ENCODE measurements around the gene CACFD1. TPM values are rescaled to one million over a fixed set of nuclear protein-coding genes. Genes with fewer than 3 reads are reported as not detected.

CACFD1 gene
- total RNA-seq, 1 donor from 2014 or later = 15.0 TPM

DNA sequence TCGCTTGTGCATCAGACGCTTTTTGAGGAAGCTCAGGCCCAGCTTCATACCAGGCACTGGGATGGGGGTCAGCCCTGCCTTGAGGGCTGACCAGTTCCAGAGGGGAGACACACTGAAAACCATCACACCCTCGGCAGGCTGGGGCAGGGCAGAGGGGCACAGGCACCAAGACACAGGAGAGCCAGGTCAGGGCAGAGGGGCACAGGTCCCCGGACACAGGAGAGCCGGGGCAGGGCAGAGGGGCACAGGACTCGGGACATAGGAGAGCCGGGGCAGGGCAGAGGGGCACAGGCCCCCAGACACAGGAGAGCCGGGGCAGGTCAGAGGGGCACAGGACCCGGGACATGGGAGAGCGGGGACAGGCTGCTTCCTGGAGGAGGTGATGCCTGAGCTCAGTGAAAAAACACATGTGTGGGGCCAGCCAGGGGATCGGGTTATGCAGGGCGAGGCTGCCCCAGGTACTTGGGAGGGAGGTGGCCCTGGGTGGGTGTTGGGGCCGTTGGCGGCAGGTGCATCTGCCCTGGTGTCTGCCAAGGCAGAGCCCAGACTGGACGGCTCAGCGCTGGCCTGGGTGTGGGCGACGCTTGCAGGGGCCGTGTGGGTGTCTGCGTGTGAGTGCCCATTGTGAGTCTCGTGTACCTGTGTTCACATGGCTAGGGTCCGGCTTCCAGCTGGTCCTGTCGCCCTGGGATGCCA is 34.2 kb downstream of the CACFD1 start:
- DNase-seq = no peak
- Mint-ChIP-seq H3K4me1 (no peaks in the 10 kb centered on the region), H3K27me3 (peaks cover 7% of the 10 kb centered on the region), H3K27ac (no peak overlapping the region), H3K4me3 (no peak overlapping the region), H3K9me3 (no peaks in the 10 kb centered on the region), H3K36me3 (ENCODE audit: low read depth) (no peaks in the 10 kb centered on the region)
- TF ChIP-seq, protein P1, sequence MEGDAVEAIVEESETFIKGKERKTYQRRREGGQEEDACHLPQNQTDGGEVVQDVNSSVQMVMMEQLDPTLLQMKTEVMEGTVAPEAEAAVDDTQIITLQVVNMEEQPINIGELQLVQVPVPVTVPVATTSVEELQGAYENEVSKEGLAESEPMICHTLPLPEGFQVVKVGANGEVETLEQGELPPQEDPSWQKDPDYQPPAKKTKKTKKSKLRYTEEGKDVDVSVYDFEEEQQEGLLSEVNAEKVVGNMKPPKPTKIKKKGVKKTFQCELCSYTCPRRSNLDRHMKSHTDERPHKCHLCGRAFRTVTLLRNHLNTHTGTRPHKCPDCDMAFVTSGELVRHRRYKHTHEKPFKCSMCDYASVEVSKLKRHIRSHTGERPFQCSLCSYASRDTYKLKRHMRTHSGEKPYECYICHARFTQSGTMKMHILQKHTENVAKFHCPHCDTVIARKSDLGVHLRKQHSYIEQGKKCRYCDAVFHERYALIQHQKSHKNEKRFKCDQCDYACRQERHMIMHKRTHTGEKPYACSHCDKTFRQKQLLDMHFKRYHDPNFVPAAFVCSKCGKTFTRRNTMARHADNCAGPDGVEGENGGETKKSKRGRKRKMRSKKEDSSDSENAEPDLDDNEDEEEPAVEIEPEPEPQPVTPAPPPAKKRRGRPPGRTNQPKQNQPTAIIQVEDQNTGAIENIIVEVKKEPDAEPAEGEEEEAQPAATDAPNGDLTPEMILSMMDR (IDR thresholded peaks at IDR 0.05) = no peak
- no peak for ATAC-seq (ENCODE audit: low read depth)
- ChIA-PET CTCF (no interaction called here), POLR2A (no interaction called here)
- intact Hi-C loops (cut with micrococcal nuclease) = no loop called here

DNA sequence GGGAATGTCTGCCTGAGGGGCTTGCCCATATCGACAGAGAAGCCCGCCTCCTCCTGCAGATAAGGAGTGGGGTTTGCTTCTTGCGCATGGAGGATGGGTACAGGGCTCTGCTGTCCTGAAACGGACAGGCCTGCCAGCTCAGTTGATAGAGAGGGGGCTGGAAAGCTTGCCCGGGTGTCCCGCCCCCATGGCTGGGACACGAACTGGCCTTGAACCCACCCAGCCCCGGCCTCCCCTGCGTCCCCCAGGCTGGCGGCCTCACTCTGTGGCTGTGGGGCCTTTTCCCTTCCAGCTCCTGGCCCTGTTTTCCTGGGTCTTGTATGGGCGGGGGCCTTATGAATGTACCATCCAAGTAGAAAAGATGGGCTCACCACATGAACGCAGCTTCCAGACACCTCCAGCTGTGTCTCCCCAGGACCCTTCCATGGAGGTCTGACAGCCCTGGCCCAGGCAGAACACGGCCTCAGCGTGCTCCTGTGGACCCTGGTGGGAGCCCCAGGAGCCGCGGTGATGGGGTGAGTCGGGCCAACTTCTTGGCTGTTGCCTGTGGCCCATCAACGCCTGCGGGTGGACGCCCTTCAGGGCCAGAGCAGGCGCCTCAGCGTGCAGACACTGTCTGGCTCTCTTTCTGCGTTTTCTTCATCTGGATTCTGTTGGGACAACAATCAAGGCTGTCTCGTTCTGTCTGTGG is 35.0 kb downstream of the CACFD1 start:
- ChIA-PET CTCF (no interaction called here), POLR2A (no interaction called here)
- no peak overlapping the region for H3K4me3 Mint-ChIP-seq
- DNase-seq (no peak), ATAC-seq (ENCODE audit: low read depth) (no peak)
- no peaks in the 10 kb centered on the region for H3K4me1 Mint-ChIP-seq
- intact Hi-C loops (cut with micrococcal nuclease) = no loop called here
- H3K27ac Mint-ChIP-seq = no peak overlapping the region
- TF ChIP-seq, protein P1 (IDR thresholded peaks at IDR 0.05) = no peak
- H3K9me3 Mint-ChIP-seq = no peaks in the 10 kb centered on the region
- H3K36me3 Mint-ChIP-seq (ENCODE audit: low read depth) = no peaks in the 10 kb centered on the region
- peaks cover 7% of the 10 kb centered on the region for H3K27me3 Mint-ChIP-seq

DNA sequence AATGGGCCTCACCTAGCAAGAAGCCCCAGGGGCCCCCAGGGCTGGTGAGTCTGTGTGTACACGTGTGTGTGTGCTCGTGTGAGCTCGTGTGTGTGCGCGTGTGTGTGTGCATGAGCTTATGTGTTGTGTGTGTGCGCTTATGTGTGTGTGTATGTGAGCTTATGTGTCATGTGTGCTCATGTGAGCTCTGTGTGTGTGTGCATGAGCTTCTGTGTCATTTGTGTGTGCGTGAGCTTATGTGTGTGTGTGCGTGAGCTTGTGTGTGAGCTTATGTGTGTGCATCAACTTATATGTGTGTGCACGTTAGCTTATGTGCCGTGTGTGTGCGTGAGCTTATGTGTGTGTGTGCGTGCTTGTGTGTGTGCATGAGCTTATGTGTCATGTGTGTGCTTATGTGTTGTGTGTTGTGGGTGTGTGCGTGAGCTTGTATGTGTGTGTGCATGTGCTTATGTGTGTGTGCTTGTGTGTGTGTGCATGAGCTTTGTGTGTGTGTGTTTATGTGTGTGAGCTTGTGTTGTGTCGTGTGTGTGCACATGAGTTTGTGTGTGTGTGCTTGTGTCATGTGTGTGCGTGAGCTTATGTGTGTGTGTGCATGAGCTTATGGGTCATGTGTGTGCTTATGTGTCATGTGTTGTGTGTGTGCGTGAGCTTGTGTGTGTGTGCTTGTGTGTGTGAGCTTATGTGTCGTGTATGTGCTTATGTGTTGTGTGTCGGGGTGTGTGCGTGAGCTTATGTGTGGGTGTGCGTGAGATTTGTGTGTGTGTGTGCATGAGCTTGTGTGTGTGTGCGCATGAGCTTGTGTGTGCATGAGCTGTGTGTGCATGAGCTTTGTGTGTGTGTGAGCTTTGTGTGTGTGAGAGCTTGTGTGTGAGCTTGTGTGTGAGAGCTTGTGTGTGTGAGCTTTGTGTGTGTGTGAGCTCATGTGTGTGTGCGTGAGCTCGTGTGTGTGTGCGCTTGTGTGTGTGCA is 35.8 kb downstream of the CACFD1 start:
- peaks cover 7% of the 10 kb centered on the region for H3K27me3 Mint-ChIP-seq
- TF ChIP-seq, protein P1 (IDR thresholded peaks at IDR 0.05) = no peak
- H3K27ac Mint-ChIP-seq = no peak overlapping the region
- intact Hi-C loops (cut with micrococcal nuclease) = no loop called here
- H3K4me3 Mint-ChIP-seq = no peak overlapping the region
- CTCF ChIA-PET = interaction anchor here (0.7 to 0.9 kb wide), 2 partner anchors 9 to 89 kb away, joined by 3 to 4 read pairs; no protein-coding TSS in a partner anchor
- H3K9me3 Mint-ChIP-seq = no peaks in the 10 kb centered on the region
- POLR2A ChIA-PET = no interaction called here
- H3K4me1 Mint-ChIP-seq = no peaks in the 10 kb centered on the region
- ATAC-seq (ENCODE audit: low read depth) (no peak), DNase-seq (no peak)
- no peaks in the 10 kb centered on the region for H3K36me3 Mint-ChIP-seq (ENCODE audit: low read depth)

DNA sequence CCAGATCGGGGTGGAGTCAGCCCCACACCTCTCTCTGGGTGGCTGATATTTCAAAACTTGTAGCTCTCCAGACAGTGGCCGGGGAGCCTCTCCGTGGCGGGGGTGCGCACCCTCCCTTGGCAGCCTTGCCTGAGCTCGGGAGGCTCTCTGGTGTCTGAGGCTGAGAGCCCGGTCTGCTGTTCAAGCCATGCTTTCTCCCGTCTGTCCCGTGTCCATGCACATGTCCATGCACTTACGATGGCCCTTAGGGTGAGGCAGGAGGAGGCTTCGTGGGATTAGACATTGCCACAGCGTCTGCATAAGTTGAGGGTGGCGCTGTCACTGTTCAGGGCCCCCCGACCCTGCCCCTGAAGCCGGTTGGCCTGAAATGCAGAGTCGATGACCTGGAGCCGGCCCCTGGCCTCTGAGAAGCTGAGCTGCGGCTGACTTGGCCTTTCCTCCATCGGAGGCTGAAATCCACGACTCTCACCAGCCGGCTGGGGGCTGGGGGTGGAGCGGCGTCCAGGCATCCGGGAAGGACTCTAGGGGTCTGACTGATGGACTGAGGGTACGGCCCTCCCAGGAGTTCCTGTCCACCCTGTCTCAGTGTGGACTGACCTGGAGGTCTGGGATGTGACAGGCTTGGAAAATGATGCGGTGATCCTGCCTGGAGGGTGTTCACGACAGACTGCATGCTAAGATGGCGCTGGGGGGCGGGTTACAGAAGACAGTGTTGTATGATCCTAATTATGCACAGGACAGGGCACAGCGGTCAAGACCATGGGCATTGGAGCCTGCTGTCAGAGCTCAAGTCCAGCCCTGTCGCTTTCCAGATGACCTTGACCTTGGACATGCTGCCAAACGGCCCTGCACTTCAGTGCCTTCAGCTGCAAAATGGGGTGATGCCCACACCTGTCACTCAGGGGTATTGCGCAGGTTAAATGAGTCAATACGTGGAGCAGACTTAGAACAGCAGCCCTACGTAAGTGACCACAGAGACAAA is 37.4 kb downstream of the CACFD1 start:
- ATAC-seq (ENCODE audit: low read depth) (no peak), DNase-seq (no peak)
- Mint-ChIP-seq H3K27me3 (peaks cover 7% of the 10 kb centered on the region), H3K4me3 (no peak overlapping the region), H3K36me3 (ENCODE audit: low read depth) (no peaks in the 10 kb centered on the region), H3K9me3 (peaks cover 9% of the 10 kb centered on the region), H3K4me1 (no peaks in the 10 kb centered on the region), H3K27ac (no peak overlapping the region)
- CTCF ChIA-PET = interaction anchor here (0.9 kb wide), 1 partner anchor 11 kb away, joined by 3 read pairs; no protein-coding TSS in a partner anchor
- TF ChIP-seq, protein P1 (IDR thresholded peaks at IDR 0.05) = no peak
- POLR2A ChIA-PET = no interaction called here
- intact Hi-C loops (cut with micrococcal nuclease) = no loop called here
